Keratinocyte (primary cell): ENCODE results near the gene CNTNAP2.

Experiments used
- EZH2 ChIP-seq: IDR thresholded peaks from one replicate; pipeline ENCODE4 v1.6.1; 2012; ENCODE audit warnings: inconsistent platforms, mild to moderate bottlenecking, low read length, moderate library complexity
- TF ChIP-seq, protein P1 (sequence below), 3 experiments: IDR thresholded peaks in 1 of 3; conservative IDR thresholded peaks in 1 of 3; optimal IDR thresholded peaks in 1 of 3; 2 replicates in 2 of 3; 3 replicates in 1 of 3; pipeline versions ENCODE3 to v1.5.1; 2011; ENCODE audit warnings: low read length in 3 of 3, mild to moderate bottlenecking in 3 of 3, moderate library complexity in 2 of 3, control low read depth in 1 of 3, inconsistent platforms in 1 of 3; ENCODE audit not compliant: insufficient read depth in 2 of 3; ENCODE audit errors: extremely low read depth in 1 of 3

DNA sequence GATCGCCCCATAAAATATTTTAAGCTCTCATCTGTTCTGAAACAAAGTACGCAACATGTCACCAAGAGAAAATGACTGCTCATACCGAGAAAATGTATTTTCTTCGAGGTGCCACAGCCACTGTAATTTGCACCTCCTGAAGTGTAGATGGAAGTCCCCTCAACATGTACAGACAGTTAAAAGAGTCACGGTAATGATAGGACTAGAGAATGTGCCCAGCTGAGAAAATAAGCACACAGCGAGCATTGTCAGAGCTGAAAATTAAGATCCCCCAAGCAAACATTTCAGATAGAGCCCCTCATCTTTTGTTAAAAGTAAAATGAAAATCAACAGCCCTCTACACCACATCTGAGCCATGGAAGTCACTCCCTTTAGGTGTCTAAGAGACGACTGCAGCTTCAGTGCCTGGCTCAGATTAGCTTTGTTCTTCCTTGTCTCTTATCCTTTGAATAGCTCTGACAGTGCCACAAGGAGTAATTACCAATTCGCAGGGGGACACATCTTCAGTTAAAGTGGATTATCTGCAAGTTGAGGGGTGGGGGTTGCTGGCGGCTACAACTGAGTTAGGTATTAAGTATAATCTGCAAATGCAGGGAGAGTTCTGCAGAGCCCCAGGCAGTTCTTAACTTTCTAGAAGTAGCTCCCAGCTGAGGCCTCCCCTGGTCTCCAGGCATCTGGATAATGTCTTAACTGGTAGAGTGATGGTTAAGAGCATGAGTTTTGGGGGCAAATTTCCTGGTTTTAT lies 2251.3 kb downstream of the CNTNAP2 start:
- TF ChIP-seq, protein P1, sequence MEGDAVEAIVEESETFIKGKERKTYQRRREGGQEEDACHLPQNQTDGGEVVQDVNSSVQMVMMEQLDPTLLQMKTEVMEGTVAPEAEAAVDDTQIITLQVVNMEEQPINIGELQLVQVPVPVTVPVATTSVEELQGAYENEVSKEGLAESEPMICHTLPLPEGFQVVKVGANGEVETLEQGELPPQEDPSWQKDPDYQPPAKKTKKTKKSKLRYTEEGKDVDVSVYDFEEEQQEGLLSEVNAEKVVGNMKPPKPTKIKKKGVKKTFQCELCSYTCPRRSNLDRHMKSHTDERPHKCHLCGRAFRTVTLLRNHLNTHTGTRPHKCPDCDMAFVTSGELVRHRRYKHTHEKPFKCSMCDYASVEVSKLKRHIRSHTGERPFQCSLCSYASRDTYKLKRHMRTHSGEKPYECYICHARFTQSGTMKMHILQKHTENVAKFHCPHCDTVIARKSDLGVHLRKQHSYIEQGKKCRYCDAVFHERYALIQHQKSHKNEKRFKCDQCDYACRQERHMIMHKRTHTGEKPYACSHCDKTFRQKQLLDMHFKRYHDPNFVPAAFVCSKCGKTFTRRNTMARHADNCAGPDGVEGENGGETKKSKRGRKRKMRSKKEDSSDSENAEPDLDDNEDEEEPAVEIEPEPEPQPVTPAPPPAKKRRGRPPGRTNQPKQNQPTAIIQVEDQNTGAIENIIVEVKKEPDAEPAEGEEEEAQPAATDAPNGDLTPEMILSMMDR (optimal IDR thresholded peaks at IDR 0.05 in 1 of 3, IDR thresholded peaks at IDR 0.05 in 1 of 3, conservative IDR thresholded peaks at IDR 0.05 in 1 of 3; ENCODE audit: extremely low read depth in 1 of 3, insufficient read depth in 2 of 3, low read length in 3 of 3), result no peak
- no peak for TF ChIP-seq EZH2
